H1 (cell line): ENCODE results near the gene DOCK11. TPM values are rescaled to one million over a fixed set of nuclear protein-coding genes. Genes with fewer than 3 reads are reported as not detected.

Experiments
- CTCF ChIA-PET: fragments of 300-600 bp; sonication (Branson Sonifier 250); formaldehyde crosslinking; loops from one replicate; lab custom pipeline; 2021; ENCODE audit not compliant: partially characterized antibody; lab: Charles Lee
- POLR2A ChIA-PET: fragments of 300-600 bp; sonication (Branson Sonifier 250); formaldehyde crosslinking; loops from one replicate; lab custom pipeline; 2021; ENCODE audit warnings: inconsistent platforms; ENCODE audit not compliant: partially characterized antibody; lab: Charles Lee
- DNase-seq, 2 experiments: peaks; one replicate each; pipeline versions ENCODE4 v3.0.0 to v3.0.0-alpha.2; 2010 to 2022; ENCODE audit warnings: low spot score in 2 of 2, low read depth in 1 of 2, mixed read lengths in 1 of 2
- FAIRE-seq: peaks from 2 replicates; lab custom pipeline; 2011; peaks lifted over from hg19 to GRCh38; lab: Jason Lieb, UNC
- H2AFZ ChIP-seq: 2 replicates; pipeline ENCODE4 v1.8.1; 2012; ENCODE audit warnings: low read length, inconsistent platforms
- H2AK5ac ChIP-seq: 2 replicates; pipeline ENCODE4 v1.6.1; 2013; ENCODE audit warnings: low read depth, low read length
- H2BK120ac ChIP-seq: replicated peaks from 2 replicates; pipeline ENCODE3; 2013; ENCODE audit warnings: low read depth, low read length, inconsistent platforms
- H2BK12ac ChIP-seq: 2 replicates; pipeline ENCODE4 v1.6.1; 2013; ENCODE audit warnings: low read depth, low read length
- H2BK15ac ChIP-seq: 2 replicates; pipeline ENCODE4 v1.6.1; 2013; ENCODE audit warnings: low read length
- H2BK20ac ChIP-seq: 2 replicates; pipeline ENCODE4 v1.6.1; 2013; ENCODE audit warnings: low read length
- H2BK5ac ChIP-seq: 2 replicates; pipeline ENCODE4 v1.6.1; 2013; ENCODE audit warnings: low read depth, low read length
- H3K14ac ChIP-seq: 2 replicates; pipeline ENCODE4 v1.6.1; 2013; ENCODE audit warnings: inconsistent platforms; ENCODE audit not compliant: insufficient read length
- H3K18ac ChIP-seq: 2 replicates; pipeline ENCODE4 v1.6.1; 2013; ENCODE audit warnings: low read length; ENCODE audit errors: extremely low read depth
- H3K23ac ChIP-seq: 2 replicates; pipeline ENCODE4 v1.6.1; 2013; ENCODE audit warnings: inconsistent platforms; ENCODE audit not compliant: insufficient read length
- H3K23me2 ChIP-seq: 2 replicates; pipeline ENCODE4 v1.6.1; 2013; ENCODE audit warnings: low read depth, low read length
- H3K27ac ChIP-seq: 2 replicates; pipeline ENCODE4 v1.6.1; 2011; ENCODE audit warnings: low read depth, low read length, inconsistent platforms
- H3K27me3 ChIP-seq, 4 experiments: replicated peaks in 1 of 4; 1 replicate in 1 of 4; 2 replicates in 3 of 4; pipeline versions ENCODE4 v1.6.1 to v1.8.1; 2011 to 2013; ENCODE audit warnings: low read length in 3 of 4, mild to moderate bottlenecking in 3 of 4, inconsistent platforms in 2 of 4, mixed read lengths in 2 of 4, moderate library complexity in 1 of 4; ENCODE audit not compliant: control insufficient read depth in 3 of 4, insufficient read depth in 3 of 4; ENCODE audit errors: extremely low read depth in 1 of 4
- H3K36me3 ChIP-seq, 4 experiments: 2 replicates each; pipeline versions ENCODE4 v1.6.1 to v1.8.1; 2011 to 2013; ENCODE audit warnings: mild to moderate bottlenecking in 4 of 4, low read length in 3 of 4, moderate library complexity in 2 of 4, control low read depth in 1 of 4, inconsistent platforms in 1 of 4; ENCODE audit not compliant: insufficient read depth in 4 of 4, control insufficient read depth in 2 of 4
- H3K4ac ChIP-seq: replicated peaks from 2 replicates; pipeline ENCODE3; 2013; ENCODE audit warnings: low read length, low read depth, mixed read lengths, inconsistent platforms; ENCODE audit not compliant: insufficient read length
- H3K4me1 ChIP-seq, 4 experiments: replicated peaks in 1 of 4; 1 replicate in 1 of 4; 2 replicates in 3 of 4; pipeline versions ENCODE4 v1.6.1 to v1.8.1; 2011 to 2013; ENCODE audit warnings: low read length in 3 of 4, inconsistent platforms in 2 of 4, mixed read lengths in 1 of 4; ENCODE audit not compliant: insufficient read depth in 4 of 4, control insufficient read depth in 3 of 4
- H3K4me2 ChIP-seq, 2 experiments: 2 replicates each; pipeline versions ENCODE4 v1.6.1 to v1.8.1; 2011 to 2013; ENCODE audit warnings: low read depth in 2 of 2, low read length in 2 of 2, control low read depth in 1 of 2, inconsistent platforms in 1 of 2, mild to moderate bottlenecking in 1 of 2; ENCODE audit not compliant: insufficient read depth in 1 of 2
- H3K4me3 ChIP-seq, 4 experiments: fragments of 200-600, 300-600 bp in 1 of 4; sonication (generic), shearing (Covaris generic), sonication (Bioruptor Twin) in 1 of 4; 2 replicates each; pipeline versions ENCODE4 v1.5.1 to v1.8.1; 2011 to 2016; ENCODE audit warnings: low read length in 4 of 4, low read depth in 3 of 4, control low read depth in 2 of 4, inconsistent platforms in 2 of 4, mild to moderate bottlenecking in 2 of 4, mixed read lengths in 1 of 4, moderate library complexity in 1 of 4; ENCODE audit not compliant: insufficient read depth in 2 of 4; ENCODE audit errors: extremely low read depth in 1 of 4
- H3K56ac ChIP-seq: replicated peaks from 2 replicates; pipeline ENCODE3; 2013; ENCODE audit warnings: low read depth, mild to moderate bottlenecking, mixed read lengths, low read length, inconsistent platforms; ENCODE audit not compliant: insufficient read length
- H3K79me1 ChIP-seq: 2 replicates; pipeline ENCODE4 v1.6.1; 2013; ENCODE audit warnings: low read depth, low read length, control low read depth
- H3K79me2 ChIP-seq, 2 experiments: 2 replicates each; pipeline versions ENCODE4 v1.6.1 to v1.8.1; 2012 to 2013; ENCODE audit warnings: low read length in 2 of 2, mild to moderate bottlenecking in 2 of 2, inconsistent platforms in 1 of 2; ENCODE audit not compliant: insufficient read depth in 2 of 2, control insufficient read depth in 1 of 2
- H3K9ac ChIP-seq, 4 experiments: replicated peaks in 1 of 4; 1 replicate in 1 of 4; 2 replicates in 3 of 4; pipeline versions ENCODE4 v1.6.1 to v1.8.1; 2011 to 2013; ENCODE audit warnings: low read depth in 3 of 4, low read length in 3 of 4, control low read depth in 2 of 4, mild to moderate bottlenecking in 2 of 4, moderate library complexity in 2 of 4, inconsistent platforms in 1 of 4; ENCODE audit errors: extremely low read depth in 1 of 4
- H3K9me3 ChIP-seq, 2 experiments: 2 replicates each; pipeline versions ENCODE4 v1.6.1 to v1.8.1; 2012 to 2013; ENCODE audit warnings: mild to moderate bottlenecking in 2 of 2, moderate library complexity in 2 of 2, control low read depth in 1 of 2, inconsistent platforms in 1 of 2, low read depth in 1 of 2, low read length in 1 of 2, mixed read lengths in 1 of 2; ENCODE audit not compliant: insufficient read depth in 2 of 2
- H4K20me1 ChIP-seq, 2 experiments: replicated peaks in 1 of 2; 2 replicates each; pipeline versions ENCODE3 to v1.8.1; 2011 to 2013; ENCODE audit warnings: inconsistent platforms in 2 of 2, low read length in 2 of 2, mild to moderate bottlenecking in 1 of 2; ENCODE audit not compliant: insufficient read depth in 2 of 2, control insufficient read depth in 1 of 2
- H4K5ac ChIP-seq: 2 replicates; pipeline ENCODE4 v1.6.1; 2013; ENCODE audit warnings: low read length, low read depth, mixed read lengths, inconsistent platforms; ENCODE audit not compliant: insufficient read length
- H4K8ac ChIP-seq: 2 replicates; pipeline ENCODE4 v1.8.0; 2013; ENCODE audit warnings: mild to moderate bottlenecking, moderate library complexity, low read length, inconsistent platforms; ENCODE audit not compliant: insufficient read depth; ENCODE audit errors: extremely low read depth
- H4K91ac ChIP-seq: replicated peaks from 2 replicates; pipeline ENCODE3; 2013; ENCODE audit warnings: low read length, mixed read lengths, inconsistent platforms; ENCODE audit not compliant: insufficient read length
- EZH2 ChIP-seq: fragments of 200-600 bp; sonication (generic); IDR thresholded peaks from 2 replicates; pipeline ENCODE4 v1.7.1; 2012; ENCODE audit warnings: low read depth, mild to moderate bottlenecking, moderate library complexity, low read length, inconsistent platforms; ENCODE audit not compliant: severe bottlenecking
- RNF2 ChIP-seq: fragments of 200-900, 300-1000 bp; sonication (generic); IDR thresholded peaks from 2 replicates; pipeline ENCODE4 v1.7.1; 2016; ENCODE audit warnings: borderline replicate concordance, low read depth, mild to moderate bottlenecking, antibody characterized with exemption, low read length; ENCODE audit not compliant: poor library complexity, severe bottlenecking; ENCODE audit errors: missing control alignments
- WGBS, 2 experiments: shearing (Covaris generic) in 1 of 2; methylation state at CpG; one replicate each; pipeline versions ENCODE4 v1.1.6 to v1.1.7; 2013 to 2015; ENCODE audit warnings: low lambda C conversion rate in 2 of 2, mixed read lengths in 2 of 2, inconsistent platforms in 1 of 2, low coverage in 1 of 2, missing lambda C conversion rate in 1 of 2; ENCODE audit not compliant: insufficient replicate concordance in 2 of 2, insufficient coverage in 1 of 2, insufficient read length in 1 of 2; ENCODE audit errors: extremely low coverage in 1 of 2, missing lambda C conversion rate in 1 of 2; 5-methylcytosine and 5-hydroxymethylcytosine counted together
- polyA plus RNA-seq, 7 experiments: library from polyadenylated mRNA; depleted of rRNA in 3 of 7; stranded (reverse) in 5 of 7; unstranded in 2 of 7; fragments of >200 nt in 5 of 7; fragments of 200-250 nt in 2 of 7; gene quantifications; 1 replicate in 5 of 7; 2 replicates in 1 of 7; 4 replicates in 1 of 7; pipeline versions ENCODE4 v1.2.1 to v1.2.3, GENCODE V29; 2011 to 2013; ENCODE audit warnings: missing spikeins in 2 of 7, mixed read lengths in 2 of 7
- total RNA-seq: library from RNA; stranded (reverse); fragmentation: NEBNext Ultra II Directional; extraction: Animal tissue kit (Norgen Biotek cat#: 25700); gene quantifications from 2 replicates; pipeline ENCODE4 v1.2.1, GENCODE V29; 2021

Gene DOCK11
- total and polyA plus RNA-seq, 2 of the 8 experiments (the other 6 are each of a cell fraction or from before 2014, with no cell fraction given), result 4.9 to 12.0 TPM

- H2AFZ ChIP-seq, result no peak overlapping the region
- H2BK5ac ChIP-seq, result no peak overlapping the region
- H3K23ac ChIP-seq, result no peak overlapping the region
- H2AK5ac ChIP-seq, result no peak overlapping the region
- H3K56ac ChIP-seq, result no peak overlapping the region
- no peaks in the 10 kb centered on the region for H4K20me1 ChIP-seq
- no peaks in the 10 kb centered on the region for H3K79me1 ChIP-seq
- TF ChIP-seq EZH2 (no peak), RNF2 (no peak)
- H2BK12ac ChIP-seq, result no peak overlapping the region
- no peak overlapping the region for H4K8ac ChIP-seq
- no peak overlapping the region for H3K4me2 ChIP-seq
- no peak overlapping the region for H3K4ac ChIP-seq
- H2BK15ac ChIP-seq, result no peak overlapping the region
- no peaks in the 10 kb centered on the region for H3K4me1 ChIP-seq
- WGBS, 2 experiments, result 85% methylated on average over 4 of the region's 5 CpGs; no CpG with 5 or more reads in 1 of the 2 experiments
- H3K14ac ChIP-seq, result no peak overlapping the region
- ChIA-PET POLR2A (no interaction called here), CTCF (interaction anchor here (0.6 kb wide), 1 partner anchor 43 kb away, joined by 4 read pairs; no protein-coding TSS in a partner anchor)
- H3K79me2 ChIP-seq, result no peaks in the 10 kb centered on the region
- H3K18ac ChIP-seq, result no peak overlapping the region
- FAIRE-seq (no peak), DNase-seq (no peak)
- H3K23me2 ChIP-seq, result no peaks in the 10 kb centered on the region
- no peak overlapping the region for H2BK120ac ChIP-seq
- H2BK20ac ChIP-seq, result no peak overlapping the region
- no peaks in the 10 kb centered on the region for H3K27me3 ChIP-seq
- H3K9ac ChIP-seq, result no peak overlapping the region
- no peak overlapping the region for H3K27ac ChIP-seq
- H3K4me3 ChIP-seq, result no peak overlapping the region
- no peaks in the 10 kb centered on the region for H3K36me3 ChIP-seq
- no peaks in the 10 kb centered on the region for H3K9me3 ChIP-seq
- H4K5ac ChIP-seq, result no peak overlapping the region
- no peak overlapping the region for H4K91ac ChIP-seq
Observed at GRCh38 chrX:118520216-118521206, 24.9 kb downstream of the DOCK11 start.
